Loucy (cell line): ENCODE data around the gene CCDC141.

Experiments used
- H2AFZ ChIP-seq: fragments of 200-600 bp; sonication (generic); 2 replicates; pipeline ENCODE4 v1.6.0; 2016; ENCODE audit warnings: antibody characterized with exemption, mild to moderate bottlenecking, low read length, moderate library complexity
- H3F3A ChIP-seq: fragments of 200-600 bp; 2 replicates; pipeline ENCODE4 v1.6.0; 2016; ENCODE audit warnings: antibody characterized with exemption, low read depth, mild to moderate bottlenecking
- H3K27me3 ChIP-seq: fragments of 200-600 bp; sonication (generic); 2 replicates; pipeline ENCODE4 v1.6.1; 2014; ENCODE audit warnings: low read length, mild to moderate bottlenecking; ENCODE audit not compliant: insufficient read depth, poor library complexity, severe bottlenecking
- H3K36me3 ChIP-seq: fragments of 200-600 bp; sonication (generic); 2 replicates; pipeline ENCODE4 v1.6.1; 2016; ENCODE audit warnings: low read length; ENCODE audit not compliant: insufficient read depth
- H3K4me1 ChIP-seq: fragments of 200-600 bp; sonication (generic); 2 replicates; pipeline ENCODE4 v1.5.1; 2014; ENCODE audit warnings: low read length, mild to moderate bottlenecking; ENCODE audit not compliant: insufficient read depth, poor library complexity, severe bottlenecking
- H3K4me2 ChIP-seq: fragments of 200-600 bp; sonication (generic); 2 replicates; pipeline ENCODE4 v1.6.0; 2014; ENCODE audit warnings: antibody characterized with exemption, low read length, low read depth, mild to moderate bottlenecking; ENCODE audit not compliant: poor library complexity, severe bottlenecking
- H3K4me3 ChIP-seq: fragments of 200-600 bp; sonication (generic); 2 replicates; pipeline ENCODE4 v1.5.1; 2014; ENCODE audit warnings: low read length, mild to moderate bottlenecking, mixed read lengths; ENCODE audit not compliant: poor library complexity, severe bottlenecking
- H3K79me2 ChIP-seq: fragments of 200-600 bp; sonication (generic); 2 replicates; pipeline ENCODE4 v1.6.1; 2014; ENCODE audit warnings: low read length; ENCODE audit not compliant: insufficient read depth
- H3K9ac ChIP-seq: fragments of 200-600 bp; sonication (generic); 2 replicates; pipeline ENCODE4 v1.6.0; 2014; ENCODE audit warnings: mild to moderate bottlenecking, low read depth, low read length, moderate library complexity; ENCODE audit not compliant: poor library complexity, severe bottlenecking
- H3K9me2 ChIP-seq: fragments of 200-600 bp; sonication (generic); replicated peaks from 2 replicates; pipeline ENCODE4 v1.6.1; 2016; ENCODE audit warnings: low read depth, low read length, mixed read lengths
- H3K9me3 ChIP-seq: fragments of 200-600 bp; sonication (generic); 2 replicates; pipeline ENCODE4 v1.6.1; 2014; ENCODE audit warnings: mild to moderate bottlenecking, antibody characterized with exemption, low read length, low read depth; ENCODE audit not compliant: insufficient read depth
- H4K20me1 ChIP-seq: fragments of 200-600 bp; sonication (generic); 2 replicates; pipeline ENCODE4 v1.6.0; 2014; ENCODE audit warnings: antibody characterized with exemption, low read length, mild to moderate bottlenecking; ENCODE audit not compliant: insufficient read depth, poor library complexity, severe bottlenecking
- EZH2phosphoT487 ChIP-seq: fragments of 200-600 bp; IDR thresholded peaks from 2 replicates; pipeline ENCODE4 v1.6.1; 2018; ENCODE audit warnings: antibody characterized with exemption, mild to moderate bottlenecking, moderate library complexity, borderline replicate concordance
- TF ChIP-seq, protein P1 (sequence below): fragments of 200-600 bp; sonication (generic); conservative IDR thresholded peaks from 2 replicates; pipeline ENCODE4 v1.5.1; 2014; ENCODE audit warnings: mild to moderate bottlenecking, antibody characterized with exemption, low read length

Gene CCDC141

GRCh38 chr2:178874529-178875240 lies 175.3 kb downstream of the CCDC141 start:
- Histone ChIP-seq H3F3A (no peaks in the 10 kb centered on the region), H3K4me3 (no peak overlapping the region), H3K79me2 (no peaks in the 10 kb centered on the region), H2AFZ (no peak overlapping the region; the same call in 1 of the 2 replicates), H3K4me1 (peaks cover 31% of the 10 kb centered on the region), H3K4me2 (no peak overlapping the region), H3K9ac (no peak overlapping the region), H4K20me1 (no peaks in the 10 kb centered on the region), H3K27me3 (no peaks in the 10 kb centered on the region), H3K36me3 (no peaks in the 10 kb centered on the region), H3K9me2 (no peaks in the 10 kb centered on the region), H3K9me3 (no peaks in the 10 kb centered on the region)
- TF ChIP-seq, protein P1, sequence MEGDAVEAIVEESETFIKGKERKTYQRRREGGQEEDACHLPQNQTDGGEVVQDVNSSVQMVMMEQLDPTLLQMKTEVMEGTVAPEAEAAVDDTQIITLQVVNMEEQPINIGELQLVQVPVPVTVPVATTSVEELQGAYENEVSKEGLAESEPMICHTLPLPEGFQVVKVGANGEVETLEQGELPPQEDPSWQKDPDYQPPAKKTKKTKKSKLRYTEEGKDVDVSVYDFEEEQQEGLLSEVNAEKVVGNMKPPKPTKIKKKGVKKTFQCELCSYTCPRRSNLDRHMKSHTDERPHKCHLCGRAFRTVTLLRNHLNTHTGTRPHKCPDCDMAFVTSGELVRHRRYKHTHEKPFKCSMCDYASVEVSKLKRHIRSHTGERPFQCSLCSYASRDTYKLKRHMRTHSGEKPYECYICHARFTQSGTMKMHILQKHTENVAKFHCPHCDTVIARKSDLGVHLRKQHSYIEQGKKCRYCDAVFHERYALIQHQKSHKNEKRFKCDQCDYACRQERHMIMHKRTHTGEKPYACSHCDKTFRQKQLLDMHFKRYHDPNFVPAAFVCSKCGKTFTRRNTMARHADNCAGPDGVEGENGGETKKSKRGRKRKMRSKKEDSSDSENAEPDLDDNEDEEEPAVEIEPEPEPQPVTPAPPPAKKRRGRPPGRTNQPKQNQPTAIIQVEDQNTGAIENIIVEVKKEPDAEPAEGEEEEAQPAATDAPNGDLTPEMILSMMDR, result no peak
- no peak for TF ChIP-seq EZH2phosphoT487

- peaks cover 31% of the 10 kb centered on the region for H3K4me1 ChIP-seq
- no peaks in the 10 kb centered on the region for H3K36me3 ChIP-seq
- no peak overlapping the region for H2AFZ ChIP-seq
- H4K20me1 ChIP-seq, result no peaks in the 10 kb centered on the region
- no peak overlapping the region for H3K4me3 ChIP-seq
- TF ChIP-seq, protein P1, result no peak
- no peak for TF ChIP-seq EZH2phosphoT487
- H3F3A ChIP-seq, result no peaks in the 10 kb centered on the region
- H3K4me2 ChIP-seq, result no peak overlapping the region
- no peak overlapping the region for H3K9ac ChIP-seq
- no peaks in the 10 kb centered on the region for H3K79me2 ChIP-seq
- no peaks in the 10 kb centered on the region for H3K9me3 ChIP-seq
- no peaks in the 10 kb centered on the region for H3K9me2 ChIP-seq
- H3K27me3 ChIP-seq, result no peaks in the 10 kb centered on the region
These were observed 176.0 kb downstream of the CCDC141 start for GRCh38 chr2:178873912-178874311.

- Histone ChIP-seq H3K9me2 (no peaks in the 10 kb centered on the region), H3K9me3 (no peaks in the 10 kb centered on the region), H2AFZ (no peak overlapping the region), H4K20me1 (no peaks in the 10 kb centered on the region), H3K27me3 (no peaks in the 10 kb centered on the region), H3K9ac (no peak overlapping the region), H3F3A (no peaks in the 10 kb centered on the region), H3K36me3 (no peaks in the 10 kb centered on the region), H3K4me1 (peaks cover 18% of the 10 kb centered on the region), H3K4me3 (no peak overlapping the region), H3K4me2 (no peak overlapping the region), H3K79me2 (no peaks in the 10 kb centered on the region)
- TF ChIP-seq, protein P1, result no peak
- no peak for TF ChIP-seq EZH2phosphoT487
These were observed 178.4 kb downstream of the CCDC141 start for GRCh38 chr2:178871536-178871935.
